Endothelial cell of umbilical vein (primary cell): ENCODE measurements around the gene SULT2B1. TPM values are rescaled to one million over a fixed set of nuclear protein-coding genes. Genes with fewer than 3 reads are reported as not detected.

Experiments
- BruUV-seq: library from RNA; stranded (reverse); fragments of 400-500 nt; replicated peaks from 2 replicates; lab custom pipeline; 2021; lab: Mats Ljungman, UMichigan
- CTCF ChIA-PET: fragments of 300-600, 350-600 bp; sonication (Branson Sonifier 250); formaldehyde crosslinking; loops from one replicate; lab custom pipeline; 2021; ENCODE audit warnings: antibody characterized with exemption, inconsistent platforms; lab: Charles Lee
- POLR2A ChIA-PET: fragments of 300-600, 350-600 bp; sonication (Branson Sonifier 250); formaldehyde crosslinking; loops from one replicate; lab custom pipeline; 2021; ENCODE audit warnings: antibody characterized with exemption, inconsistent platforms; lab: Charles Lee
- DNase-seq: peaks from one replicate; pipeline ENCODE4 v3.0.0-alpha.2; 2011; ENCODE audit warnings: low read depth, low spot score
- FAIRE-seq: peaks from 2 replicates; lab custom pipeline; 2011; peaks lifted over from hg19 to GRCh38; lab: Jason Lieb, UNC
- H2AFZ ChIP-seq: 2 replicates; pipeline ENCODE4 v1.6.0; 2012; ENCODE audit warnings: low read depth, low read length, control low read depth, inconsistent platforms
- H3K27ac ChIP-seq: 2 replicates; pipeline ENCODE4 v1.5.1; 2011; ENCODE audit warnings: low read depth, mild to moderate bottlenecking, control low read depth, low read length, moderate library complexity; ENCODE audit not compliant: insufficient read depth
- H3K27me3 ChIP-seq, 2 experiments: 2 replicates each; pipeline versions ENCODE4 v1.6.0 to v1.6.1; 2011; ENCODE audit warnings: low read length in 2 of 2, mixed read lengths in 1 of 2; ENCODE audit not compliant: control insufficient read depth in 2 of 2, insufficient read depth in 2 of 2
- H3K36me3 ChIP-seq, 2 experiments: 2 replicates in 1 of 2; 3 replicates in 1 of 2; pipeline ENCODE4 v1.5.1; 2011; ENCODE audit warnings: low read length in 2 of 2, mild to moderate bottlenecking in 1 of 2, moderate library complexity in 1 of 2; ENCODE audit not compliant: control insufficient read depth in 2 of 2, insufficient read depth in 2 of 2; ENCODE audit errors: extremely low read depth in 1 of 2
- H3K4me1 ChIP-seq: 3 replicates; pipeline ENCODE4 v1.5.1; 2011; ENCODE audit warnings: mild to moderate bottlenecking, low read length; ENCODE audit not compliant: control insufficient read depth, insufficient read depth; ENCODE audit errors: extremely low read depth
- H3K4me2 ChIP-seq: 2 replicates; pipeline ENCODE4 v1.6.1; 2011; ENCODE audit warnings: low read length, control low read depth, mixed read lengths; ENCODE audit not compliant: insufficient read depth
- H3K4me3 ChIP-seq, 3 experiments: fragments of 200-600 bp in 1 of 3; sonication (generic), shearing (Covaris generic) in 1 of 3; replicated peaks in 1 of 3; 2 replicates each; pipeline ENCODE4 v1.5.1; 2011 to 2016; ENCODE audit warnings: control low read depth in 3 of 3, low read length in 3 of 3, mild to moderate bottlenecking in 2 of 3, inconsistent platforms in 1 of 3, low read depth in 1 of 3, moderate library complexity in 1 of 3; ENCODE audit not compliant: insufficient read depth in 1 of 3
- H3K79me2 ChIP-seq: 2 replicates; pipeline ENCODE4 v1.6.0; 2012; ENCODE audit warnings: low read length, inconsistent platforms; ENCODE audit not compliant: control insufficient read depth, insufficient read depth
- H3K9ac ChIP-seq: replicated peaks from 2 replicates; pipeline ENCODE3; 2011; ENCODE audit warnings: low read length, control low read depth; ENCODE audit not compliant: insufficient read depth; ENCODE audit errors: extremely low read depth
- H3K9me1 ChIP-seq: replicated peaks from 3 replicates; pipeline ENCODE4 v1.6.0; 2011; ENCODE audit warnings: mild to moderate bottlenecking, low read length; ENCODE audit not compliant: control insufficient read depth, insufficient read depth; ENCODE audit errors: extremely low read depth
- H3K9me3 ChIP-seq: replicated peaks from 2 replicates; pipeline ENCODE4 v1.5.1; 2012; ENCODE audit warnings: low read length, inconsistent platforms; ENCODE audit not compliant: control insufficient read depth, insufficient read depth
- H4K20me1 ChIP-seq: replicated peaks from 2 replicates; pipeline ENCODE3; 2011; ENCODE audit warnings: mild to moderate bottlenecking, low read length; ENCODE audit not compliant: control insufficient read depth, insufficient read depth; ENCODE audit errors: extremely low read depth
- EZH2 ChIP-seq: IDR thresholded peaks from 2 replicates; pipeline ENCODE4 v1.6.1; 2012; ENCODE audit warnings: borderline replicate concordance, low read depth, mild to moderate bottlenecking, moderate library complexity, low read length, inconsistent platforms; ENCODE audit not compliant: severe bottlenecking
- FOS ChIP-seq: IDR thresholded peaks from 2 replicates; pipeline ENCODE4 v1.6.1; 2011; ENCODE audit warnings: mild to moderate bottlenecking, low read length, moderate library complexity, borderline replicate concordance; ENCODE audit not compliant: insufficient read depth
- GATA2 ChIP-seq: IDR thresholded peaks from 2 replicates; pipeline ENCODE4 v1.7.0; 2011; ENCODE audit warnings: low read depth, mild to moderate bottlenecking, moderate library complexity, mixed read lengths, low read length; ENCODE audit not compliant: insufficient read length, insufficient read depth
- JUN ChIP-seq: IDR thresholded peaks from 2 replicates; pipeline ENCODE4 v1.6.1; 2011; ENCODE audit warnings: borderline replicate concordance, low read depth; ENCODE audit not compliant: insufficient read length, insufficient read depth
- MYC ChIP-seq: IDR thresholded peaks from one replicate; pipeline ENCODE4 v1.6.1; 2011; ENCODE audit warnings: mild to moderate bottlenecking, low read depth, low read length
- POLR2A ChIP-seq: IDR thresholded peaks from 2 replicates; pipeline ENCODE4 v1.6.1; 2012; ENCODE audit warnings: low read depth, mild to moderate bottlenecking, control low read depth, low read length
- POLR2AphosphoS5 ChIP-seq: IDR thresholded peaks from 2 replicates; pipeline ENCODE4 v1.6.1; 2012; ENCODE audit warnings: low read depth, mild to moderate bottlenecking, control low read depth, low read length, moderate library complexity; ENCODE audit not compliant: insufficient read depth
- dilution Hi-C: fragments of 300-500 bp; cut with MboI; formaldehyde crosslinking; loops from one replicate; pipeline ENCODE4 v1.15.0; 2019; ENCODE audit warnings: low sequenced_read_pairs; ENCODE audit not compliant: extremely low pct_ligation_motif_present
- intact Hi-C: fragments of 100-400 bp; cut with micrococcal nuclease; formaldehyde crosslinking; loops from one replicate; pipeline ENCODE4 v1.10.0; 2022
- polyA plus RNA-seq, 4 experiments: library from polyadenylated mRNA; depleted of rRNA in 3 of 4; stranded (reverse) in 3 of 4; unstranded in 1 of 4; fragments of >200 nt; gene quantifications; 2 replicates each; pipeline versions ENCODE4 v1.2.1 to v1.2.3, GENCODE V29; 2011 to 2012; ENCODE audit warnings: missing spikeins in 1 of 4
- total RNA-seq: library from RNA; stranded (reverse); gene quantifications from 2 replicates; pipeline ENCODE4 v1.2.3, GENCODE V29; 2021
- TF ChIP-seq, protein P1 (sequence below): IDR thresholded peaks from 2 replicates; pipeline ENCODE4 v1.6.1; 2011; ENCODE audit not compliant: insufficient read depth, insufficient read length
- TF ChIP-seq, protein P2 (sequence below), 2 donors: IDR thresholded peaks; 1 replicate in 1 of 2; 2 replicates in 1 of 2; pipeline ENCODE4 v1.5.1; 2011; ENCODE audit warnings: low read length in 2 of 2, mild to moderate bottlenecking in 2 of 2, moderate library complexity in 2 of 2, control low read depth in 1 of 2, inconsistent platforms in 1 of 2, low read depth in 1 of 2; ENCODE audit not compliant: insufficient read depth in 1 of 2; ENCODE audit errors: extremely low read depth in 1 of 2

The SULT2B1 gene
- total and polyA plus RNA-seq, 2 donors (not counting 3 experiments of a cell fraction or from before 2014, with no cell fraction given) = not detected

DNA sequence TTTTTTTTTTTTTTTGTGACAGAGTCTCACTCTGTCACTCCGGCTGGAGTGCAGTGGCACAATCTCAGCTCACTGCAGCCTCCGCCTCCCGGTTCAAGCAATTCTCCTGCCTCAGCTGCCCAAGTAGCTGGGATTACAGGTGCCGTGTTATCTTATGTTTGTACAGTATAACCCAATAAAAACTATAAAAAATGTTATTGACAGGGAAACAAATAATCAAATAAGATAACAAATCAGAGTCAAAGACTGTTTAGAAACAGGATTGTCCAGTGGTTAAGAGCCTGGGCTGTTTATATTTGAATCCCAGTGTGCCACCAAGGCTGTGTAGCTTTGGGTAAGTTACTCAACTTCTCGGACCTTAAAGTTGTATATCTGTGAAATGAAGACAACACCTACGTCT, 21.2 kb upstream of the SULT2B1 start:
- no peak overlapping the region for H3K4me2 ChIP-seq
- CTCF ChIA-PET = interaction anchor here (0.9 to 1.6 kb wide), 3 partner anchors 14 to 54 kb away, joined by 3 to 4 read pairs (median 3); no protein-coding TSS in a partner anchor
- no peaks in the 10 kb centered on the region for H4K20me1 ChIP-seq
- POLR2A ChIA-PET = no interaction called here
- no peaks in the 10 kb centered on the region for H3K79me2 ChIP-seq
- peaks cover 2 to 4% of the 10 kb centered on the region in 2 experiments for H3K27me3 ChIP-seq
- H3K36me3 ChIP-seq = no peaks in the 10 kb centered on the region
- TF ChIP-seq GATA2 (no peak), FOS (no peak), EZH2 (no peak), POLR2AphosphoS5 (no peak), POLR2A (no peak), MYC (no peak), JUN (no peak)
- TF ChIP-seq, protein P1, sequence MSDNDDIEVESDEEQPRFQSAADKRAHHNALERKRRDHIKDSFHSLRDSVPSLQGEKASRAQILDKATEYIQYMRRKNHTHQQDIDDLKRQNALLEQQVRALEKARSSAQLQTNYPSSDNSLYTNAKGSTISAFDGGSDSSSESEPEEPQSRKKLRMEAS = no peak
- TF ChIP-seq, protein P2, sequence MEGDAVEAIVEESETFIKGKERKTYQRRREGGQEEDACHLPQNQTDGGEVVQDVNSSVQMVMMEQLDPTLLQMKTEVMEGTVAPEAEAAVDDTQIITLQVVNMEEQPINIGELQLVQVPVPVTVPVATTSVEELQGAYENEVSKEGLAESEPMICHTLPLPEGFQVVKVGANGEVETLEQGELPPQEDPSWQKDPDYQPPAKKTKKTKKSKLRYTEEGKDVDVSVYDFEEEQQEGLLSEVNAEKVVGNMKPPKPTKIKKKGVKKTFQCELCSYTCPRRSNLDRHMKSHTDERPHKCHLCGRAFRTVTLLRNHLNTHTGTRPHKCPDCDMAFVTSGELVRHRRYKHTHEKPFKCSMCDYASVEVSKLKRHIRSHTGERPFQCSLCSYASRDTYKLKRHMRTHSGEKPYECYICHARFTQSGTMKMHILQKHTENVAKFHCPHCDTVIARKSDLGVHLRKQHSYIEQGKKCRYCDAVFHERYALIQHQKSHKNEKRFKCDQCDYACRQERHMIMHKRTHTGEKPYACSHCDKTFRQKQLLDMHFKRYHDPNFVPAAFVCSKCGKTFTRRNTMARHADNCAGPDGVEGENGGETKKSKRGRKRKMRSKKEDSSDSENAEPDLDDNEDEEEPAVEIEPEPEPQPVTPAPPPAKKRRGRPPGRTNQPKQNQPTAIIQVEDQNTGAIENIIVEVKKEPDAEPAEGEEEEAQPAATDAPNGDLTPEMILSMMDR (IDR thresholded peaks at IDR 0.05; ENCODE audit: extremely low read depth in 1 of 2, insufficient read depth in 1 of 2, low read depth in 1 of 2, low read length in 2 of 2) = no peak
- H3K9me1 ChIP-seq = no peaks in the 10 kb centered on the region
- BruUV-seq = no TSS peak
- intact Hi-C loops (no loop called here), dilution Hi-C loops (no loop called here)
- DNase-seq = no peak
- H3K9ac ChIP-seq = no peak overlapping the region
- H3K4me3 ChIP-seq = no peak overlapping the region
- H3K27ac ChIP-seq = no peak overlapping the region
- no peaks in the 10 kb centered on the region for H3K4me1 ChIP-seq
- no peaks in the 10 kb centered on the region for H3K9me3 ChIP-seq
- no peak overlapping the region for H2AFZ ChIP-seq
- FAIRE-seq = no peak
